MV-4-11 (cell line): ENCODE measurements around the gene COG7.
"Not testable (repeated sequence)": the region's sequence is repeated elsewhere in the genome, so short reads cannot be mapped to it uniquely, and the experiment has no call there.

Source experiments
- DNase-seq: peaks from one replicate; lab custom pipeline; 2025; lab: John Stamatoyannopoulos, UW

Gene COG7

DNA sequence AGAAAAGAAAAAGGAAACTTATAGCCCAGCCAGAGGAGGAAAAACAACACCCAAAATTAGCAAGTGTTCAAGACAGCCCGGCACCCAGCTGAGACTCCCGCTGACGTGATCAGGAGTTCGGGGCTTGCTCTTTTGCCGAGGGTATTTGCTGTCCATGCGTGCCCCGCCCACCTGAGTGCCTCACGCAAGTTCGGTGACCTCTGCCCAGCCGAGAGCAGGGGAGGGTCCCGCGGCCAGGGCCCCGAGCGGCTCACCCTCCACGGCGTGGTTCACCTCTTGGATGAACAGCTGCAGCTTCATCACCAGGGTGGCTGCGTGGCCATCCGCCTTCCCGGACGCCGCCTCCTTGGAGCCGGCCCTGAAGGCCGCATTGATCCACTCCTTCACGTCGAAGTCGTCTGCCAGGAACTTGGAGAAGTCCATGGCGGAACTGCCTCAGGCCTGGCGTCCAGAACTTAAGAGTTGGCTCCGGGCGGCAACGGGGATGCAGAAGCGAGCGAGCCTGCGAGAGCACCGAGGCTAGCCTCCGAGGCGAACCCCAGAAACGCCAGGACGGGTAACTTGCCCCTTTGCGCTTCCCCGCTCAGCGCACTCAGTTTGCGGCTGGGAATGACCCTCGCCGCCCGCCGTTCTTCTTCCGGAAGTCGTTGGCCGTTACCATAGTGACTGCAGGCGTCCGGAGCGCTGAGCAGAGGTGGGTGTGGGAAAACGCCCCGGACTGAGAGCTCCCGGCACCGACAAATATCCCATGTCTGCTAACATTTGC is at the start of gene COG7:
TSS of gene COG7 (minus strand) at position 618 of the 766 bp plus-strand sequence. CDS start at position 423, 195 bp downstream.
- peak; percentile 73 for DNase-seq

DNA sequence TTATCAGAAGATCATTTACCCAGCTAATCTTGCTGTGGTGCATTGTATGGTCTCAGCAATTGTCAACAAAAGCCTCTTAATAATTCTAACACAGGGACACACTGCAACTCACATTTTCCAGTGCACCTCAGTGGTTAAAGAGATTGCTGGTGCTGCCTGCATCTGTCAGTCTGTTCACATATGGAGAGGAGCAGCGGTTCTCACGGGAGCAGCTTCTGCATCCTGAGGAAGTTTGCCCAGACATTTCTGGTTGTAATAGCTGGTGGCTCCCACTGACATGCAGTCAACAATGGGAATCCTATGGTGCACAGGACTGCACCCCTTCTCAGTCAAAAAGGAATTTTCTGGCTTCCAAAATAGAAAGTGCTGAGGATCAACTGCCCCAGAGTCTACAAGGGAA is 49.5 kb upstream of the COG7 start:
- DNase-seq, result no peak

DNA sequence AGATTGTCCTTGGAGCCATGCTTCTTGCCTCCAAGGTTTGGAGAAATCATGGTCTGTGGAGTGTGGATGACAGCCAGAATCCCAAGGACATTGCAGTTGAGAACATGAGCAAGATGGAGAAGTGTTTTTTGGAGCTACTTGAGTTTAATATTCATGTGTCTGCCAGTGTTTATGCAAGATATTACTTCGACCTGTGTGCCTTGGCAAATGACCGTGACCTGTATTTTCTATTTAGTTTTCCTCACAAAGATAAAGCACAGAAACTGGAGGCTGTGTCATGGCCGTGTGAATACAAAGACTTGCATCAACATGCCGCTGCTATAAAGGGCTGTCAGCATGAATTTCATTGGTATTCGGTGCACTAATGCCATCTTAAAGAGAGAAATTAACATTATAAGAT is 48.3 kb upstream of the COG7 start:
- DNase-seq, result no peak

DNA sequence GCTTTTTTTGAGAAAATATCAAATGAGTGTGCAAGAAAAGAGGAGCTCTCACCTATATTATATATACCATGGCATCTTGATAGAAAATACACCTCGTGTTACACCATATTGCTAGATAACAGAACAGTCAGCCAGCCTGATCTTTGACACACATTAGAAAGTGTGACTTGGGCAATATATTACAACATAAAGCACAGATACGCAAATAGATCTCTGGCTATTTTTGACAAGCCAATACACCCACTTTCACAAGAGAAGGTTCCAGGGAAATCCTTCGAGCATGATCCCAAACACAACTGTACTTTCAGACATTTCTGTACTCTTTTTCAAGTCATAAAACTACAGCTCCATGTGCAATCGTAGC is 47.9 kb upstream of the COG7 start:
- peak; percentile 35 for DNase-seq

DNA sequence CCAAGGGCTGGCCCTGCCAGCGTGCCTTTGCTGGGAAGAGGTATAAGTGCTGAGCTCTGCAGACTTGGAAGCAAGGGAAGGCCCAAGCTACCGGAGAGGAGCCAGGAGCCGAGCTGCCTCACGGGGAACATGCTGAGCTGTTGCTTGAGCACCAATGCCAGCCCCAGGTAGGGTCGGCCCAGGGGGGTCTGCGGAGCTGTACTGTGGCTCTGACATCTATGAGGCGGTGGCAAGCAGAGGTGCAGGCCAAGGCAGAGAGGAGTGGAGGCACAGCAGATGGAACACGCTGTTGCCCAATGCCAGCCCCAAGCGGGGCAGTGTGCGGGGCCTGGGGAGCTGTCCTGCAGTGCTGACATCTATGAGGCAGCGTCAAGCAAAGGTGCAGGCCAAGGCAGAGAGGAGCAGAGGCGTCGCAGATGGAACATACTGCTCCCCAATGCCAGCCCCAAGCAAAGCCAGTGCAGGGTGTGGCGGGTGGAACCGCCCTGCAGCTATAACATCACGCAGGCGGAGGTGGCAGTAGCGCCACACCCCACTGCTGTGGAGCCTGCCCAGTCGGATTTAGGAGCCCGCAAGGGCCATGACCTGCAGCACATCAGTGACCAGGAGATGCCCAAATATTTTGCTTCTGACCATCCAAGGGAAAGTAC is 47.3 kb upstream of the COG7 start:
- no peak for DNase-seq

DNA sequence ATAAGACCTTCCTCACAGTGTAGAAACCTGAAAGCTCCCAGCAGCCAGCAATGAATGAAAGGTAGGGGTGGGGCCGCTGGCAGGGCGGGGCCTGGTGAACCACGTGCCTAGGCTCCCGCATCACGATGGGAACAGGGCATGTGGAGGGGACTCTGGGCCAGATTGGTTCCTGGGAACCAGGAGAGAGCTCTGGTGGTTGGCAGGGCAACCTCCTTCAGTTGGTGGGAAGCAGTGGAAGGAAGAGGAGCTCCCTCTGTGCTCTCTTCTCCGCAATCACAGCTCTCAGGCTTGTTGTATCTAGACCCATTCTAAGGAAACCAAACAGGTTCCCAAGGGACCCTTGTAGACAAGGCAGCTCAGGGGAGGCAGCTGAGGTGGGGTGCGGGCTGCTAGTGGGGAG is 46.8 kb upstream of the COG7 start:
- DNase-seq, result no peak

DNA sequence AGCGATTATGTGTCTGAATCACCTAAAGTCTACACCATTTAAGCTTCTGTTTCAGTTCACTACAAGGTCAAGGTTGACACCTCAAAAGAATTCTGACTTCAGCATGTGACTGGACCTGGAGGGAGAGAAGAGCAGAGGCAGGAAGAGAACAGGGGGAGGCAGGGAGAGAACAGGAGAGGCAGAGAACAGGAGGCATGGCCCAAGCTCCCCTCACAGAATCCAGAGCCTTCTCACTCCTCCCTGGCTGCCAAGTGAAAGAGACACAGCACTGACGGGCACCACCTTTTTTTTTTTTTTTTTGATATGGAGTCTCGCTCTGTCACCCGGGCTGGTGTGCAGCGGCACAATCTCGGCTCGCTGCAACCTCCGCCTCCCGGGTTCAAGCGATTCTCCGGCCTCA is 45.9 kb upstream of the COG7 start:
- no peak for DNase-seq

DNA sequence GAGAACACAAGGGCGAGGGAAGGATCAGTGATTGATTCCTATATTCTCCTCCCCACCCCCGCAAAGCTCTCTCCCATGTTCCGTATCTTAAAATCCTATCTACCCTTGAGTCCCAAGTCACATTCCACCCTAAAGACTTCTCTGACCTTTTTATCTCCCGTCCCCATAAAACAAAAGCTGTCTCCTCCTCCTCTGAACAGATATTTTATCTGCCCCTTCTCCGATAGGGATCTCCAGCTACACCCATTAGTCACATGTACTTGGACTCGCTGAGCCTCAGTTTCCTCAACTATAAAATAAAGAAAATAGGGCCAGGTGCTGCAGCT is 44.5 kb upstream of the COG7 start:
- DNase-seq, result no peak

DNA sequence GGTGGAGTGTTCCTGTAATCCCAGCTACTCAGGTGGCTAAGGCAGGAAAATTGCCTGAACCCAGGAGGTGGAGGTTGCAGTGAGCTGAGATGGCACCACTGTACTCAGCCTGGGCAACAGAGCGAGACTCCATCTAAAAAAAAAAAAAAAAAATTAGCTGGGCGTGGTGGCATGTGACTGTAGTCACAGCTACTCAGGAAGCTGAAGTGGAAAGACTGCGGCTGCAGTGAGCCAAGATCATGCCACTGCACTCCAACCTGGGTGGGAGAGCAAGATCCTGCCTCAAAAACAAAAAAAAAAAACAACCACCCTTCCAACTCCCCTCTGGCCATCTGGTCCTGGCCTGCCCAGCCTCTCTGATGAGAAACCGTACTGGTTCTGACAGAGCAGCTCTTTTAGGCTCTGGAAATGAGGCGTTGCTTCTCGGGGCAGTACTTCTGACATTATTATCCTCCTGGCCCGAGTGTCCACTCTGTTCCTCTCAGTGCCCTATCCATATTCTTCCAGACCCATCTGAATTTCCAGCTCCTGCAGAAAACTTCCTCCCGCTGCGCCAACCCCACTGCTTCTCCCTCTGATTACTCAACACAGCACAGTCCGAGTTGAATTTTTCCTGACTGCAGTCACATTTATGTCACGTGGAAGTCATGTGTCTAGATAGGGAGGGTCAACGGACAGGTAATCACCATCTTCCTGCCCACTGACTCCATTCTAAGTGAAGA is 44.0 kb upstream of the COG7 start:
- no peak for DNase-seq

DNA sequence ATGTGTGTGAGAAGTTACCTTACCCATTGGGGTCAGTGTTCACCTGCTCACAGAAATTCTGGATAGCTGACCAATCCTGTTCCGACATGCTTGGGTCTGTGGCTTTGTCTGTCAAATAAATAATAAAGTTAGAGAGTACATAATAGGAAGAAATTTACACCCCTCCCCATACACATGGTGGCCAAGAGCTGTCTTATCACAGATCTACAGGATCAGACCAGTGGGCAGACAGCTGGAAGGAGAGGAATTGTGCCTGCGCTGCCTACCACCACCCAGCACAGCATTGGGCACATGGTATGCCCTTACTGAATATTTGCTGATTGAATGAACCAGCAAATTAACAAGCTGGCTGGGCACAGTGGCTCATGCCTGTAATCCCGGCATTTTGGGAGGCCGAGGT is 42.7 kb upstream of the COG7 start:
- DNase-seq, result no peak

DNA sequence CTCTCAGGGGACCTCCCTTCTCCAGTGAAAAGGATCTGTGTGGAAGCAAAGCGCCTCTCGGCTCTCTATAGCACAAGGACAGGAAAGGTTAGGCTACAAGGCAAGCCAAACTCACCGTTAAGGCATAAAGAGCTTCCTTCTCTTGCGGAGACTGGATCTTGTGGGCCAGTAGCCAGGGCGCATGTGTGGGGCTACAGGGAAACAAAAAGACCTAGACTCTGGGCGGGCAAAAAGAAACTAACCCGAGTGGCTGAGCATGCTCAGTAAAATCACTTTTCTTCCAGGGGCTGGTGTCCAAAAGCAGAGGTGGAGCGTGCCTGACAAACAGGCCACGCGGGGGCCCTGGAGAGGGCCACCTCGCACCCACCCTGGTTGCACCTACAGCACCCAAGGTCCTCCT is 41.2 kb upstream of the COG7 start:
- no peak for DNase-seq

DNA sequence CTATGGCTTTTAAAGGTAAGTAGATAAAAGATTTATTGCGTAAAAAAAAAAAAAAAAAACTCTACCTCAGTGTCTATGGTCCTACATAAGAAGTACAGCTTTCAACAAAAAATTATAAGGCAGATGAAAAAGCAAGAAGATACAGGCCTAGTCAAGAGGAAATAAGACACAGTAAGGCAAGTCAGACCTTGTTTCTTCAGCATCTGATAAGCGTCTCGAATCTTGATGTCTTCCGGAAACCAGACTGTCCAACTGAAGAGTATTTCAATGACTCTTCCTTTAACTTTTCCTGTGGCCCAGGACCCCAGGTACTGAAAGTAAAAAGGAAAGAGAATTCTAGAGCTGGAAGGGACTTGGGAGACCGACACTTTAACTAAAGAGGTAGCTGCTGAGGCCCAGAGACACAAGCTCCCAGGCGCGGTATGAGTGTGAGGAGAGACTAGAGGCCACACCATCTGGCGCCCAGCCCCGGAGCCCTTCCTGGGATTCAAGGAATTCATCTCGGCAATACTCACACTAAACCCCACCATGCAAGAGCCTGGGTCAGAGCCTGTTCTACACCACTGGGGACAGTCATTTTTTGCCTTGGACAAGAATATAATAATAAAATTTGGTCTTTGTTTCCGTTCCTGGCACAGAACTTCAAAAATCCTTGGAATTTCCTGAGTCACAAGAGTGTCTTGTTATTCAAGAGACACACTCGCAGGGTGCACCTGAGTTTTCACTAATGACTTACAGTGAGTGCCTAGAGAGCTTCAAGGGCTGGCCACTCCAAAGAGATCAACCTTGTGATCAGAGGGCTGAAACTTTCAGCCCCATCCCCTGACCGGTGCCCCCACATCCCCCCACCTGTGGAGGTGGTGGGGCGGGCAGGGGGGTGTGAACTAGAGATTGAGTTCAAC is 38.8 kb upstream of the COG7 start:
- DNase-seq, result no peak

DNA sequence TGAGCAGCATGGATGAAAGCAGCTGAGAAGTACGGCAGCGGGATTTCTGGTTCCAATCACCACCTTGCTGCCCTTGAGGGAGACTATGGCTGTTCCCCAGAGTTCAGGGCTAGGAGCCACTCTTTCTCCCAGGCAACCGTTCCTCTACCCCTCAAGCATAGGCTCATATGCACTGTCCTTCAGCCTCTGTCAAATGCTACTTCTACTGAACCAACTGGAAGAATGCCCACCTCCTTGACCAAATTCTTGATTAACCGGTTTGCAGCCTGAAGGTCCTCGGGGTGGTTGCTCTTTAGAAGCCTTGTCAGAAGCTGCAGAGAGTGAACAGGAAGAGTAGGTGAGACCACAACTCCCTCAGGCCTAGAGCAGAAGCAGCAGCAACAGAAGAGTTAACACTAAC is 33.5 kb upstream of the COG7 start:
- no peak for DNase-seq

DNA sequence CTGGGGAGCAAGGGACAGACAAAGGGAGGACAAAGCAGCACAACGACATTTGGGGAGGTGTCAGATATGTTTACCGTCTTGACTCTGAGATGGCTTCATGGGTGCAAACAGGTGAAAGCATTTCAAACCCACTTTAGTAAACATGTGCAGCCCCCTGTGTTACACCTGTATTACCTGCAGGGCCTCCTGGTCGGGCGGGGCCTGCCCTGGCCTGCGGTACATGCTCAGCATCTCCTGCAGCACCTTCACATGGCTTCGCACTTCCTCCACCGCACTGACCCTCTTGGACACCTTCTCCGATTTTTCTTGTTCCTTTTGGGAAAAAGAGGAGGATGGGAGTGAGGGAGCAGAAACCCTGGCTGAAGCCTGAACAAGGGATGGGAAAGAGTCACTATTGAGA is 32.9 kb upstream of the COG7 start:
- DNase-seq, result no peak

DNA sequence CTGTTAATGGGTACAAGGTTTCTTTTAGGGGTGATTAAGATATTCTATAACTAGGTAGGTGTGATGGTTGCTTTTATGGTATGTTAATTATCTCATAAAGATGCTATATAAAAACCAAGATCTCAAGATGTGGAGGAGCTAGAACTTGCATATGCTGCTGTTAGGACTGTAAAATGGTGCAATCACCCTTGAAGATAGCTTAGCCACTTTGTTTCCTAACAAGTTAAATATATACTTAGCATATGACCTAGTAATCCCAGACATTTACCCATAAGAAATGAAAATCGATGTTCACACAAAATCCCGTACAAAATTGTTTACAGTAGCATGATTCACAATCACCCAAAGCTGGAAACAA is 32.2 kb upstream of the COG7 start:
- DNase-seq, result no peak

DNA sequence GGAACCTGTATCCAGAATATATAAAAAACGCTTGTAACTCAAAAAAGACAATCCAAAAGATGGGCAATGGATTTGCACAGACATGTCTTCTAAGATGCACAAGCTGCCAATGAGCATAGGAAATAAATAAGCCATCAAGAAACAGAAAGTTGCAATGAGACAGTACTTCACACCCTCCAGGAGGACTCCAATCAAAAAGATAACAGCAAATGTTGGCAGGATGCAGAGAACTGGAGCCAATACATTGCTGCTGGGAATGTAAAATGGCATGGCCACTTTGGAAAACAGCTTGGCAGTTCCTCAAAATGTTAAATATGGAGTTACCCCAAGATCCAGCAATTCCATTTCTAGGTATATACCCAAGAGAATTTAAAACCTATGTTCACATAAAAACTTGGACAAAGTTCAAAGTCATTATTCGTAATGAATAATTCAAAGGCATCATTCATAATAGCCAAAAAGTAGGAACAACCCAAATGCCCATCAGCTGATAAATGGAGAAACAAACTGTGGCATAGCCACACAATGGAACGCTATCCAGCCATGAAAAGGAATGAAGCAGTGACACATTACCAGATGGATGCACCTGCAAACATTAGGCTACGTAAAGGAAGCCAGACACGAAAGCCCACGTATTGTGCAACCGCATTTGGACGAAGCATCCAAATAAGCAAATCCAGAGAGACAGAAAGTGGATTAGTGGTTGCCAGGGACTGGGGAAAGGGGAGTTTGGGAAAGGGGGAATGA is 31.7 kb upstream of the COG7 start:
- DNase-seq, result no peak

DNA sequence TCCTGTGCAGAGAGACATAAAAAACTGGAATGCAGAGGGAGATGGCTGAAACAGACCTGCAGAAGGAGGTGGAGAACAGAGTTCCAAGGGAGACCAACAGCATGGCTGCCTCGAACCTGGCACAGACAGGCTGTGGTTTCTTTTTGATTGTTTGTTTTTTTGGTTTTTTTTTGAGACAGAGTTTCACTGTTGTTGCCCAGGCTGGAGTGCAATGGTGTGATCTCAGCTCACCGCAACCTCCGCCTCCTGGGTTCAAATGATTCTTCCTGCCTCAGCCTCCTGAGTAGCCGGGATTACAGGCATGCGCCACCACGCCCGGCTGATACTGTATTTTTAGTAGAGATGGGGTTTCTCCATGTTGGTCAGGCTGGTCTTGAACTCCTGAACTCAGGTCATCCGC is 30.5 kb upstream of the COG7 start:
- not testable (repeated sequence) for DNase-seq

DNA sequence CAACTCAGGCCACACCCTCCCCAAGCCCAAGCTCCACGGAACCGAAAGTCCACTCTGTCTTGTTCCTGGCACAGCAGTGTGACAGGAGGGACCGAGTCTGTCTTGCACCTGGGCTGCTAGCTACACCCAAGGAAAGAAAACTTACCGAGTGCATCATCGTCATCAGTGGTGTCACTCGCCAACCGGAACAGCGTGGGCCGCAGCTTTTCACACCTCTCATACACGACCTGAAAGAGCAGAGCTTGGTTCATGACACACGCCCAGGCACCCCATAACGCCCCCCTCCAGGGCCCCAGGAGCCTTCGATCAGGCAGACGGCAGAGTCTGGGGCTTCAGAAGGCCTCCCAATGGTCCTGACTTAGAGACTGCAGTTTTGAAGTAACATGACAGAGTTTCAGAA is 29.8 kb upstream of the COG7 start:
- no peak for DNase-seq

DNA sequence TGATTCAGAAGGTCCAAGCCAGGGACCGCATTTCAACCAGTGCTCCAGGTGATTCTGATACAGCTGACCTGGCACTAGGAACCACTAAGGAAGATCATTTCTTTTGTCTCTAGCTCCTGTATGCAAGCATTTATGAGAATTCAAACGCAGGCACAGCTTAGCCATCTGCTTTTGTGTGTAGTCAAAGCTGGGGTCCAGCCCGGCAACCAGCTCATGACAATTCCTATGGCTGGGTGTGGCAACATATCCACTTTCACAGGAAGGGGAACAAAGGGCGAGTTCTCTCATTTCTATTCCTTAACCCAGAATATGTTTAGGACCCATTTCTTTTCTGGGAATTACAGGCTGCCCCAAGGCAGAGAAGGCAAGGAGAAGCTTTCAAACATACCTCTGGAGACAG is 27.3 kb upstream of the COG7 start:
- no peak for DNase-seq

DNA sequence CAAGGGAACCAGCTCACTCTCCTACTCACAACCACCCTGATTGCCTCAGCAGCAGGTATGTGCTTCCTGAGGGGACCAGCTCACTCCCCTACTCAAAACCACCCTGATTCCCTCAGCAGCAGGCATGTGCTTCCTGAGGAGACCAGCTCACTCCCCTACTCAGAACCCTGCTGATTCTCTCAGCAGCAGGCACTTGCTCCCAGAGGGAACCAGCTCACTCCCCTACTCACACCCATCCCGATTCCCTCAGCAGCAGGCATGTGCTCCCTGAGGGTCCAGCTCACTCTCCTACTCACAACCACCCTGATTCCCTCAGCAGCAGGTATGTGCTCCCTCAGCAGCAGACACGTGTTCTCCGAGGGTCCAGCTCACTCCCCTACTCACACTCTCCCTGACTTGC is 26.1 kb upstream of the COG7 start:
- DNase-seq, result no peak

DNA sequence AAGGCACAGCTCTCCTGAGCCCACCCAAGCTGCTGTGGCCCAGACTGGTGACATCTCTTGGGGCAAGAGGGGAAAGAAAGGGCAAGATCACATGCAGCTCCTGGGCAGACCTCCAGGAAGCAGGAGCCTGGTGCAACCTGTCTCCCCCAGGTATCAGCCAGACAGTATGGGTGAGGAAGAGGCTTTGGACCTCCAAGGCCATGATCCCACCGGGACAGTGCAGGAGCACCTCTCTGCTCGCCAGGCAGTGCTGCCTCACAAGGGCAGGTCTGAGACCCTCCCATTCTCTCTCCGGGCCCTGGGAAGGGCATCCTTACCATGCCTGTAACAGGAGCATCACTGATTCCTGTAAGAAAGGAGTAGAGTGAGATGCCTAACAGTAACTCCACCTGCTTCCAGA is 25.6 kb upstream of the COG7 start:
- DNase-seq, result no peak

DNA sequence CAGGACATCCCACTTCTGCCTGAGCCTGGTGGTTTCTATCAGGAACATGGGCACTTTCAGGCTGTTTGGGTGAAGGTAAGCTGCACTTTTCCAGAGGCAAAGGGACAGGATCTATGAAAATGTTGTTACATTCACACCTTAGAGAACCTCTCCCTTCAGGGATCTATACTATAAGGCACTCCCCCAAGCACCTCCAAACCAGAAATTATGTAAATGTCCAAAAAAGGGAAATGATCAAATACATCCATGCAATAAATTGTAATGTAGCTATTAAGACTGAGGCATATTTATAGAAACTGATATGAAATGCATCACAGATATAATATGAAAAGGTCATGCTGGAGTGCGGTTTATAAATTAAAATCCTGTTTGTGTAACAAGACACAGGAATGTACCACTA is 23.3 kb upstream of the COG7 start:
- no peak for DNase-seq
